Activated CD8-positive, alpha-beta memory T cell treated with anti-CD3 and anti-CD28 coated beads for 48 hours (primary cell): Measurements from ENCODE around the gene ARID3A.

ENCODE experiments used
- DNase-seq, 3 experiments: peaks; one replicate each; pipeline ENCODE4 v3.0.0-alpha.2; 2020; ENCODE audit warnings: low read depth in 2 of 3, low spot score in 2 of 3

Gene ARID3A

GRCh38 chr19:984165-984967 is 58.5 kb downstream of the ARID3A start, which contains the start of gene WDR18:
Gene WDR18, plus strand, starts transcription at chr19:984345. Its CDS starts 9 bp downstream, at chr19:984354.
- DNase-seq: peak; percentile 80 to 82 (median 80)

DNA sequence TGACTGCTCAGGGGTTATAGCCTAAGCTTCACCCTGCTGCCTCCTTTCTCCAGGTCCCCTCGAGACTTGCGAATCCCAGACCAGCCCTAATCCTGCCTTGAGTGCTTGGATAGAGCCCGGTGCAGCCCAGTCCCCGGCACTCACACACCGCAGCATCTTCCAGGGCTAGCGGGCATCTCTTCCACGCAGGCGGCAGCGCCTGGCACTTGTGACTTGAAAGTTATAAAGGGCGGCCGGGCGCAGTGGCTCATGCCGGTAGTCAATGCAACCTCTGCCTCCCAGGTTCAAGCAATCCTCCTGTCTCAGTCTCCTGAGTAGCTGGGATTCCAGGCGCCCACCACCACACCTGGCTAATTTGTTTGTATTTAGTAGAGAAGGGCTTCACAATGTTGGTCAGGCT is 60.2 kb downstream of the ARID3A start:
- no peak for DNase-seq

DNA sequence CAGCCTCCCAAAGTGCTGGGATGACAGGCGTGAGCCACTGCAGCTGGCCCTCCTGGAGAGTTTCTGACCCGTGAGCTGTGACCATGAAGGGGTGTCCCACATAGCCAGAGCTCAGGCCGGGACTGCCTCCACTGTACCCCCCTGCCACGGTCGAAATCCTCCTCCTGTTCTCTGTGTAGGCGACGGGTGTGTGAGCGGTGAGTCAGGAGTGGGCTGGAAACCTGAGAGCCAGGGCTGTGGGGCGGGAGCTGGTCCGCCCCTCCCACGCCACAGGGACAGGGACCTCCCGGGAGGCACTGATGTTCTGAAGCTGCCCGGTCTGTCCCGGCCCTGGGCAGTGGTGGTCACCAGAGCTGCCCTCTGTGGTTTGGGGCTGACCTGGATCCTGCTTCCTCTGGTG is 62.2 kb downstream of the ARID3A start:
- no peak for DNase-seq

DNA sequence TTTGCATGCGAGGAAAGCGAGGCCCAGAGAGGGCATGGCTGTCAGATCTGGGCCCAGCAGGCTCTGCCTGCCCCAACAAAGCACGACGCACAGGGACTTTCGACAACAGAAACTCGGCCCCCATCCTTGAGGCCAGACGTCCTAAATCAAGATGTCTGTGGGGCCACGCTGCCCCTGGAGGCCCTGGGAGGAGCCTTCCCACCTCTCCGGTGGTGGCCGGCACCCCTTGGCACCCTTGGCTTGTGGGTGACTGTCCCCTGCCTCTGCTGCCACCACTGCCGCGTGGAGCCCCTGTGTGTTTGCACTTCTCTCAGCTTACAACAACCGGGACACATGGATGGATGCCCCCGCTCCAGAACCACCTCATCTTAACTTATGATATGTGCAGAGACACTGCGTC is 62.7 kb downstream of the ARID3A start:
- DNase-seq: no peak

- no peak for DNase-seq
Measured at GRCh38 chr19:989381-990081, 63.7 kb downstream of the ARID3A start.

DNA sequence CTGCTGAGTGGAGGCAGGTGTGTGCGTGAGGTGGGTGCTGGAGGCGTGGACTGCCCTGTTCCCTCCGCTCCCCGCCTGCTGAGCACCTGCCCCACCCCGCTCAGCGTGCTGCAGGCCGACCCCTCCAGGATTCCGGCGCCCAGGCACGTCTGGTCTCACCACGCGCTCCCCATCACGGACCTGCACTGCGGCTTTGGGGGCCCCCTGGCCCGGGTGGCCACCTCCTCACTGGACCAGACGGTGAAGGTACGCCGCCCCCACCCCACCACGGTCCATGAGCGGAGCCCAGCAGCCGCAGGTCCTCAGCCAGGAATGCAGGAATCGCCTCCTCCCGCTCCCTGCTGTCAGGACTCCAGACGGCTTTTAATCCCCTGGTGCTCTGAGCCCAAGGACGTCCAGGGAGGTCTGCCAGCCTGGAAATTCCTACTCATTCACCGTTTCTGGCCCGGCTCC is 64.3 kb downstream of the ARID3A start:
- no peak for DNase-seq

DNA sequence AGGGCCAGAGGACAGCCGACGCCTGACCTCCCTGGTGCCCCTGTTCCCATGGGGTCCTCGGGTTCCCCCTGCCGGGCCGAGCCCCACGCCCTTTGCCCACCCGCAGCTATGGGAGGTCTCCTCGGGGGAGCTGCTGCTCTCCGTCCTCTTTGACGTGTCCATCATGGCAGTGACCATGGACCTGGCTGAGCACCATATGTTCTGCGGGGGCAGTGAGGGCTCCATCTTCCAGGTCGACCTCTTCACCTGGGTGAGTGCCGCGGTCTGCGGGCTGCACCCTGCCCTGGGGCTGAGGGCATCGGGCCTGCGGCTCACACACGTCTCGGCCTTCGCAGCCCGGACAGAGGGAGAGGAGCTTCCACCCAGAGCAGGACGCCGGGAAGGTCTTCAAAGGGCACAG is 64.9 kb downstream of the ARID3A start:
- DNase-seq: no peak

- DNase-seq: peak; percentile 40 to 83 (median 50)
Measured at GRCh38 chr19:991174-991931, 65.5 kb downstream of the ARID3A start.

- DNase-seq: no peak
Measured at GRCh38 chr19:991932-992669, 66.3 kb downstream of the ARID3A start.

DNA sequence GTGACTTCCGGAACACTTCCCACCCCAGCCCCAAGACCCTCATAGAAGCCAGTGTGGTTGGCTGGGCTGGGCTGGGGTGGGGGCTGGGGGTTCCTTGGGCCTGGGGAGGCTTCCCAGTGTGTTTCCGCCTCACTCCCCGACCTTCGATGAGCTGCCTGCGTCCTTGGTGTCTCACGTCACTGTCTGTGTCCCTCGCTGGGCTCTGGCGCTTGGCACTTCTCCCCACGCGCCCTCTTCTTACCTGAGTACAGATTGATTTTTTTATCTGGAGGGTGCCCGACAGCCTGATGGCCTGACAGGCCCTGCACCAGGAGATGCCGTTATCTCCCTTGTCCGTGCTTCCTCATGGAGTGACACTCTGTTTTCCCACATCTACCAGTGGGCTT is 66.8 kb downstream of the ARID3A start:
- no peak for DNase-seq

DNA sequence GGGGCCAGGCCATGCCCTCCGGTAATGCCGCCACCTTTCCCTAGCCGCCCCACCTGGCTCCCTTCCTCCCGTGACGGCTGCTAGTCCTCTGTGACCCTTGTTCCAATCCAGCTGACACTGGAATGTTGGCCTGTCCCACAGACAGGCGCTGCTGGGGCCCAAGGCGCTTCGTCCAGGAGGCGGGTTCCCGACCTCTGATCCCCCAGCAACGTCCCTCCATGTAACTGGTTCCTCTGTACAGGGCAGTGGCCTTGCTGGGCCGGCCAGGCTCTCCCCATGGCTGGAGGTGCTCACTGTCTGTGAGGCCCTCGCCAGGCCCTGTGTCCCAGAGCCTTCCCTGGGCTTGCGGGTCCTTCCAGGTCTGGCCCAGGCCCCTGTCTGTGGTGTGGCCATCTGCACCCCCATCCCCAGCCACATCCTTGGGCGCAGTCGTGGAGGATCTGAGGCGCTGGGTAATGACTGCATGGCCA is 67.6 kb downstream of the ARID3A start:
- no peak for DNase-seq

- DNase-seq: no peak
Measured at GRCh38 chr19:993831-994393, 68.1 kb downstream of the ARID3A start.

GRCh38 chr19:994516-994915 is 68.7 kb downstream of the ARID3A start:
- DNase-seq: no peak

- DNase-seq: no peak
Measured at GRCh38 chr19:995051-995827, 69.4 kb downstream of the ARID3A start.

- peak; percentile 45 to 48 (median 47) for DNase-seq
Measured at GRCh38 chr19:996051-996838, 70.4 kb downstream of the ARID3A start.

GRCh38 chr19:998064-998463 is 72.2 kb downstream of the ARID3A start:
- DNase-seq: no peak

DNA sequence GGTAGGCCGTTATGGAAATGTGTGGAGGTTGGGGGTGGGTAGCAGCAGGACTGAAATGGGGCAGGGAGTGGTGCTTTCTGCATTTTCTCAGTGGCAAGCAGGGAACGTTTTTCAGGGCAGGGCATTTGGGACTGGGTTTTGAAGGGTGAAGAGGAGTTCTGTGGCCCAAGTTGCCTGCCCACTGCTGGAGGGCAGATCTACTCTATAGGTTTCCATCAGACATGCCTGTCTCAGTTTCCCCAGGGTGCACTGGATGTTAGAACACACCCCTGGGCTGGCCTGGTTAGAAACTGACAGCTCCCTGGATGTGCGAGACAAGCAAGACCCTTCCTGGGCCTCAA is 73.5 kb downstream of the ARID3A start:
- DNase-seq: no peak

- DNase-seq: peak in 2 of 3 experiments; percentile 44 to 50
Measured at GRCh38 chr19:1000095-1000494, 74.3 kb downstream of the ARID3A start, which contains the start of gene GRIN3B. Gene GRIN3B, plus strand, starts transcription at chr19:1000419. Its CDS starts 19 bp downstream, at chr19:1000438.
